ENCODE data around the gene EPM2AIP1. TPM values are rescaled to one million over a fixed set of nuclear protein-coding genes. Genes with fewer than 3 reads are reported as not detected.

Gene EPM2AIP1
- total RNA-seq, 1 experiment from 2014 or later: 7.8 TPM

DNA sequence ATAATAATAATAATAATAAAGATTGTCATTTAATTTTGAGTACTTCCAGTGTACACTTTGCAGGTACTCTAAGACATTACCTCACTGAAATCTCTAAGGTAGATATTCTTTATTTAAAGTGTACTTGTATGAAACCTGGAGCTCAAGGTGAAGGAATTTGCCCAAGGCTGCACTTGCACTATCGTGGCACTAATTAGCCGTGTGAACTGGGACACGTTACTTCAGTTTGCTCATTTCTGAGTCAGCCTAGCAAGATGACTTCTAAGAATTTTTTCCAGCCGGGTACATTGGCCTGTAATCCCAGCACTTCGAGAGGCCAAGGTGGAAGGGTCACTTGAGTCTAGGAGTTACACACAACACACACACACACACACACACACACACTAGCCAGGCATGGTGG, 33.9 kb upstream of the EPM2AIP1 start:
- TF ChIP-seq, protein P1, sequence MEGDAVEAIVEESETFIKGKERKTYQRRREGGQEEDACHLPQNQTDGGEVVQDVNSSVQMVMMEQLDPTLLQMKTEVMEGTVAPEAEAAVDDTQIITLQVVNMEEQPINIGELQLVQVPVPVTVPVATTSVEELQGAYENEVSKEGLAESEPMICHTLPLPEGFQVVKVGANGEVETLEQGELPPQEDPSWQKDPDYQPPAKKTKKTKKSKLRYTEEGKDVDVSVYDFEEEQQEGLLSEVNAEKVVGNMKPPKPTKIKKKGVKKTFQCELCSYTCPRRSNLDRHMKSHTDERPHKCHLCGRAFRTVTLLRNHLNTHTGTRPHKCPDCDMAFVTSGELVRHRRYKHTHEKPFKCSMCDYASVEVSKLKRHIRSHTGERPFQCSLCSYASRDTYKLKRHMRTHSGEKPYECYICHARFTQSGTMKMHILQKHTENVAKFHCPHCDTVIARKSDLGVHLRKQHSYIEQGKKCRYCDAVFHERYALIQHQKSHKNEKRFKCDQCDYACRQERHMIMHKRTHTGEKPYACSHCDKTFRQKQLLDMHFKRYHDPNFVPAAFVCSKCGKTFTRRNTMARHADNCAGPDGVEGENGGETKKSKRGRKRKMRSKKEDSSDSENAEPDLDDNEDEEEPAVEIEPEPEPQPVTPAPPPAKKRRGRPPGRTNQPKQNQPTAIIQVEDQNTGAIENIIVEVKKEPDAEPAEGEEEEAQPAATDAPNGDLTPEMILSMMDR (conservative IDR thresholded peaks at IDR 0.05; ENCODE audit: low read depth, low read length): no peak
- TF ChIP-seq EZH2 (IDR thresholded peaks at IDR 0.05; ENCODE audit: low read length, unreplicated experiment) (no peak), EZH2phosphoT487 (IDR thresholded peaks at IDR 0.05; ENCODE audit: borderline replicate concordance, low read length) (no peak)
- Histone ChIP-seq H3F3A (ENCODE audit: low read length, unreplicated experiment) (no peaks in the 10 kb centered on the region), H3K4me1 (ENCODE audit: insufficient read depth, low read length) (no peaks in the 10 kb centered on the region), H3K4me3 (ENCODE audit: low read length) (no peak overlapping the region), H3K4me2 (ENCODE audit: low read length) (no peak overlapping the region), H3K27ac (ENCODE audit: low read length) (no peak overlapping the region), H3K9me3 (ENCODE audit: low read length) (no peaks in the 10 kb centered on the region), H3K36me3 (ENCODE audit: low read depth, low read length) (peaks cover 70% of the 10 kb centered on the region), H4K20me1 (ENCODE audit: low read length) (no peaks in the 10 kb centered on the region), H3K79me2 (ENCODE audit: low read length) (no peaks in the 10 kb centered on the region), H3K9ac (ENCODE audit: low read length) (no peak overlapping the region), H3K27me3 (ENCODE audit: low read length) (no peaks in the 10 kb centered on the region), H3K9me2 (replicated peaks; ENCODE audit: low read length) (no peaks in the 10 kb centered on the region), H2AFZ (ENCODE audit: low read length) (no peak overlapping the region)
- CTCF ChIA-PET: no interaction called here
- BruUV-seq (replicated peaks): no TSS peak
- POLR2A ChIA-PET (ENCODE audit: unreplicated experiment): interaction anchor here (0.6 kb wide), 1 partner anchor 223 kb away, joined by 3 read pairs; no protein-coding TSS in a partner anchor
- no peak for ATAC-seq
- intact Hi-C loops (cut with micrococcal nuclease): no loop called here
- no peak for DNase-seq

DNA sequence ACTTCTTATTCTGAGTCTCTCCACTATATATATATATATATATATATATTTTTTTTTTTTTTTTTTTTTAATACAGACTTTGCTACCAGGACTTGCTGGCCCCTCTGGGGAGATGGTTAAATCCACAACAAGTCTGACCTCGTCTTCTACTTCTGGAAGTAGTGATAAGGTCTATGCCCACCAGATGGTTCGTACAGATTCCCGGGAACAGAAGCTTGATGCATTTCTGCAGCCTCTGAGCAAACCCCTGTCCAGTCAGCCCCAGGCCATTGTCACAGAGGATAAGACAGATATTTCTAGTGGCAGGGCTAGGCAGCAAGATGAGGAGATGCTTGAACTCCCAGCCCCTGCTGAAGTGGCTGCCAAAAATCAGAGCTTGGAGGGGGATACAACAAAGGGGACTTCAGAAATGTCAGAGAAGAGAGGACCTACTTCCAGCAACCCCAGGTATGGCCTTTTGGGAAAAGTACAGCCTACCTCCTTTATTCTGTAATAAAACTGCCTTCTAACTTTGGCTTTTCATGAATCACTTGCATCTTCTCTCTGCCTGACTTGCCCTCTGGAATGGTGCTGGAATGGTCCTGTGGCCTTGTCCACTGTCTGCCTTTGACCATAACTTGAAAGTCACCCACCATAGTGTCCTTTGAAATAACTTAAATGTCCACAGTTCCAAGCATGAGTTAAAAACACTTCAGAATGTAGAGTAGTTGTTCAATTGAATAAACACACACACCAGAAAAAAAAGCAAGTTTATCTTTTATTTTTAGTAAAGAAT, 32.8 kb upstream of the EPM2AIP1 start:
- no peak overlapping the region for H3K4me3 ChIP-seq (ENCODE audit: low read length)
- no peaks in the 10 kb centered on the region for H3K4me1 ChIP-seq (ENCODE audit: insufficient read depth, low read length)
- no peaks in the 10 kb centered on the region for H3K79me2 ChIP-seq (ENCODE audit: low read length)
- BruUV-seq (replicated peaks): no TSS peak
- H3K36me3 ChIP-seq (ENCODE audit: low read depth, low read length): peaks cover 73% of the 10 kb centered on the region
- no peaks in the 10 kb centered on the region for H3K9me2 ChIP-seq (replicated peaks; ENCODE audit: low read length)
- no peak overlapping the region for H3K27ac ChIP-seq (ENCODE audit: low read length)
- H3K27me3 ChIP-seq (ENCODE audit: low read length): no peaks in the 10 kb centered on the region
- H3K9me3 ChIP-seq (ENCODE audit: low read length): no peaks in the 10 kb centered on the region
- ChIA-PET POLR2A (ENCODE audit: unreplicated experiment) (no interaction called here), CTCF (interaction anchor here (1.9 kb wide), 1 partner anchor 188 kb away, joined by 15 read pairs; no protein-coding TSS in a partner anchor)
- TF ChIP-seq EZH2 (IDR thresholded peaks at IDR 0.05; ENCODE audit: low read length, unreplicated experiment): no peak
- TF ChIP-seq, protein P1 (conservative IDR thresholded peaks at IDR 0.05; ENCODE audit: low read depth, low read length): no peak
- no peak for TF ChIP-seq EZH2phosphoT487 (IDR thresholded peaks at IDR 0.05; ENCODE audit: borderline replicate concordance, low read length)
- DNase-seq (no peak), ATAC-seq (no peak)
- no peaks in the 10 kb centered on the region for H4K20me1 ChIP-seq (ENCODE audit: low read length)
- intact Hi-C loops (cut with micrococcal nuclease): no loop called here
- no peak overlapping the region for H3K4me2 ChIP-seq (ENCODE audit: low read length)
- no peaks in the 10 kb centered on the region for H3F3A ChIP-seq (ENCODE audit: low read length, unreplicated experiment)
- no peak overlapping the region for H3K9ac ChIP-seq (ENCODE audit: low read length)
- H2AFZ ChIP-seq (ENCODE audit: low read length): no peak overlapping the region
